Panc1 (cell line): ENCODE measurements around the gene GSTT4. TPM values are rescaled to one million over a fixed set of nuclear protein-coding genes. Genes with fewer than 3 reads are reported as not detected.
"Not testable (repeated sequence)": the region's sequence is repeated elsewhere in the genome, so short reads cannot be mapped to it uniquely, and the experiment has no call there.

Experiments used
- ATAC-seq: fragments of 200-7000 bp; cut with Tn5 transposase; 2 replicates; pipeline ENCODE4 v1.9.1; 2020; ENCODE audit warnings: mild to moderate bottlenecking, moderate library complexity
- BruUV-seq: library from RNA; stranded (reverse); fragments of 400-500 nt; replicated peaks from 2 replicates; lab custom pipeline; 2021; lab: Mats Ljungman, UMichigan
- CTCF ChIA-PET: fragments of 300-600 bp; sonication (Branson Sonifier 250); formaldehyde crosslinking; loops from one replicate; lab custom pipeline; 2022; ENCODE audit warnings: antibody characterized with exemption; lab: Charles Lee
- POLR2A ChIA-PET: fragments of 300-600 bp; sonication (Branson Sonifier 250); formaldehyde crosslinking; loops from one replicate; lab custom pipeline; 2022; ENCODE audit warnings: antibody characterized with exemption; lab: Charles Lee
- DNase-seq: peaks from one replicate; pipeline ENCODE4 v3.0.0-alpha.2; 2010; ENCODE audit warnings: low read depth, low spot score
- H3K27ac ChIP-seq: 2 replicates; pipeline ENCODE4 v1.5.1; 2011; ENCODE audit warnings: mild to moderate bottlenecking, low read length, inconsistent platforms
- H3K27me3 ChIP-seq: fragments of 200-500 bp; sonication (Bioruptor generic); 2 replicates; pipeline ENCODE4 v1.6.0; 2014; ENCODE audit warnings: low read length, inconsistent platforms; ENCODE audit not compliant: control insufficient read depth, insufficient read depth
- H3K36me3 ChIP-seq: fragments of 200-500 bp; sonication (Bioruptor generic); 2 replicates; pipeline ENCODE4 v1.5.1; 2014; ENCODE audit warnings: inconsistent platforms, mild to moderate bottlenecking, low read length, moderate library complexity; ENCODE audit not compliant: control insufficient read depth, insufficient read depth
- H3K4me1 ChIP-seq: 2 replicates; pipeline ENCODE4 v1.5.1; 2011; ENCODE audit warnings: inconsistent platforms, mild to moderate bottlenecking, low read length, moderate library complexity; ENCODE audit not compliant: control insufficient read depth, insufficient read depth
- H3K4me3 ChIP-seq, 2 experiments: 2 replicates each; pipeline ENCODE4 v1.5.1; 2011 to 2012; ENCODE audit warnings: low read depth in 2 of 2, low read length in 2 of 2, mild to moderate bottlenecking in 2 of 2, inconsistent platforms in 1 of 2, moderate library complexity in 1 of 2
- H3K9me3 ChIP-seq: fragments of 200-500 bp; sonication (Bioruptor generic); 2 replicates; pipeline ENCODE4 v1.5.1; 2014; ENCODE audit warnings: low read depth, mild to moderate bottlenecking, inconsistent platforms, low read length, moderate library complexity; ENCODE audit not compliant: control insufficient read depth, insufficient read depth
- in situ Hi-C: cut with HindIII; loops from 2 replicates; pipeline ENCODE4 v1.10.0; 2016; ENCODE audit warnings: low sequenced_read_pairs, low pct_unique_long_range_greater_than_20kb
- intact Hi-C: fragments of 100-400 bp; cut with micrococcal nuclease; formaldehyde crosslinking; loops from one replicate; pipeline ENCODE4 v1.10.0; 2022; ENCODE audit not compliant: unreplicated experiment
- total RNA-seq: library from RNA; stranded (reverse); gene quantifications from one replicate; pipeline ENCODE4 v1.2.1, GENCODE V29; 2021; ENCODE audit not compliant: unreplicated experiment
- TF ChIP-seq, protein P1 (sequence below): fragments of 450-650 bp; IDR thresholded peaks from 2 replicates; pipeline ENCODE4 v1.5.1; 2017; ENCODE audit warnings: mild to moderate bottlenecking

Gene GSTT4
- total RNA-seq, 1 experiment from 2014 or later = not detected

- POLR2A ChIA-PET, in situ Hi-C loops, H3K27me3 ChIP-seq, intact Hi-C loops, H3K27ac ChIP-seq, H3K4me1 ChIP-seq, BruUV-seq, H3K9me3 ChIP-seq, CTCF ChIA-PET, H3K4me3 ChIP-seq, H3K36me3 ChIP-seq: not testable (repeated sequence)
- TF ChIP-seq, protein P1, sequence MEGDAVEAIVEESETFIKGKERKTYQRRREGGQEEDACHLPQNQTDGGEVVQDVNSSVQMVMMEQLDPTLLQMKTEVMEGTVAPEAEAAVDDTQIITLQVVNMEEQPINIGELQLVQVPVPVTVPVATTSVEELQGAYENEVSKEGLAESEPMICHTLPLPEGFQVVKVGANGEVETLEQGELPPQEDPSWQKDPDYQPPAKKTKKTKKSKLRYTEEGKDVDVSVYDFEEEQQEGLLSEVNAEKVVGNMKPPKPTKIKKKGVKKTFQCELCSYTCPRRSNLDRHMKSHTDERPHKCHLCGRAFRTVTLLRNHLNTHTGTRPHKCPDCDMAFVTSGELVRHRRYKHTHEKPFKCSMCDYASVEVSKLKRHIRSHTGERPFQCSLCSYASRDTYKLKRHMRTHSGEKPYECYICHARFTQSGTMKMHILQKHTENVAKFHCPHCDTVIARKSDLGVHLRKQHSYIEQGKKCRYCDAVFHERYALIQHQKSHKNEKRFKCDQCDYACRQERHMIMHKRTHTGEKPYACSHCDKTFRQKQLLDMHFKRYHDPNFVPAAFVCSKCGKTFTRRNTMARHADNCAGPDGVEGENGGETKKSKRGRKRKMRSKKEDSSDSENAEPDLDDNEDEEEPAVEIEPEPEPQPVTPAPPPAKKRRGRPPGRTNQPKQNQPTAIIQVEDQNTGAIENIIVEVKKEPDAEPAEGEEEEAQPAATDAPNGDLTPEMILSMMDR = peak; percentile 73
- peak; percentile 42 for DNase-seq
- ATAC-seq = peak; percentile 71; the same call in 1 of the 2 replicates
Measured at GRCh38 chr22:23956301-23956900, 48.9 kb downstream of the GSTT4 start.

- DNase-seq, BruUV-seq, H3K27ac ChIP-seq, intact Hi-C loops, H3K4me3 ChIP-seq, ATAC-seq, H3K27me3 ChIP-seq, in situ Hi-C loops, H3K36me3 ChIP-seq, H3K4me1 ChIP-seq, CTCF ChIA-PET, POLR2A ChIA-PET, H3K9me3 ChIP-seq: not testable (repeated sequence)
Measured at GRCh38 chr22:23955886-23956285, 49.4 kb downstream of the GSTT4 start.

DNA sequence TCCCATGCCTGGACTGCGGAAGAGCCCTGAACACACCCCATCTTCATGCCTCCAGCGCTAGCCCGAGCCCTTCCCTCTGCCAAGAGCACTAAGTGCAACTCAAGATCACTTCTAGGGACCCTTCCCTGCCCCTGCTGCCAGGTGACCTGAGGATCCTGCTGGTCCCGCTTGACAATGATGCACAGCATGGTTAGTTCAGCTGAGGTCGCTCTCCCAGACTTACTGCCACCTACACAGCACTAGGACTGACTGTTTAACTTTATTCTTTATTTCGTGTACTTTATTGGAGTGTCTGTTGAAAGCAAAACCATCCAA, 50.3 kb downstream of the GSTT4 start:
- CTCF ChIA-PET, H3K27ac ChIP-seq, H3K9me3 ChIP-seq, H3K27me3 ChIP-seq, POLR2A ChIA-PET, intact Hi-C loops, H3K4me3 ChIP-seq, H3K4me1 ChIP-seq, BruUV-seq, DNase-seq, H3K36me3 ChIP-seq, in situ Hi-C loops, ATAC-seq: not testable (repeated sequence)

GRCh38 chr22:23954193-23954990, 50.9 kb downstream of the GSTT4 start:
- BruUV-seq, H3K4me1 ChIP-seq, H3K4me3 ChIP-seq, DNase-seq, H3K9me3 ChIP-seq, in situ Hi-C loops, H3K27ac ChIP-seq, ATAC-seq, H3K27me3 ChIP-seq, intact Hi-C loops, H3K36me3 ChIP-seq, CTCF ChIA-PET, POLR2A ChIA-PET: not testable (repeated sequence)

- POLR2A ChIA-PET, BruUV-seq, H3K4me1 ChIP-seq, H3K9me3 ChIP-seq, CTCF ChIA-PET, intact Hi-C loops, in situ Hi-C loops, H3K27ac ChIP-seq, H3K4me3 ChIP-seq, ATAC-seq, DNase-seq, H3K36me3 ChIP-seq, H3K27me3 ChIP-seq: not testable (repeated sequence)
Measured at GRCh38 chr22:23953485-23953884, 51.8 kb downstream of the GSTT4 start.

- ATAC-seq, intact Hi-C loops, in situ Hi-C loops: not testable (repeated sequence)
Measured at GRCh38 chr22:23952794-23953405, 52.4 kb downstream of the GSTT4 start.

More at GRCh38 chr22:23952794-23953405, 52.4 kb downstream of the GSTT4 start:
- H3K4me1 ChIP-seq, H3K36me3 ChIP-seq, BruUV-seq, POLR2A ChIA-PET, CTCF ChIA-PET, DNase-seq, H3K9me3 ChIP-seq, H3K27ac ChIP-seq, H3K4me3 ChIP-seq, H3K27me3 ChIP-seq: not testable (repeated sequence)
